ENCODE measurements around the gene SEPHS2. TPM values are rescaled to one million over a fixed set of nuclear protein-coding genes. Genes with fewer than 3 reads are reported as not detected.

SEPHS2 gene
- total and polyA plus RNA-seq, 8 donors, result 30.7 to 167 (median 43.6) TPM

- 0 to 1% (median 0%) methylated on average over 45 to 140 of the region's 140 CpGs for WGBS, 5 donors
- Histone ChIP-seq H3K27me3 (no peaks in the 10 kb centered on the region), H3K36me3 (peaks cover 1 to 42% (median 29%) of the 10 kb centered on the region in 4 donors), H3K27ac (peak overlapping the region; percentile 84 to 96 (median 94)), H3K9me3 (no peaks in the 10 kb centered on the region), H3K4me1 (peaks cover 7 to 16% (median 16%) of the 10 kb centered on the region in 4 donors), H3K4me3 (peak overlapping the region; percentile 62 to 65 (median 64))
- intact Hi-C loops (cut with DNase I; ENCODE audit: low total_unique reads), result loop anchor here (10.0 kb wide), 1 partner anchor 53 kb away; no protein-coding TSS in a partner anchor
- DNase-seq, result peak; percentile 90 to 98
- TF ChIP-seq CTCF (IDR thresholded peaks at IDR 0.05) (peak in 1 of 7 experiments; percentile 39), POLR2A (IDR thresholded peaks at IDR 0.05) (no peak), POLR2AphosphoS5 (IDR thresholded peaks at IDR 0.05) (peak; percentile 82 to 96 (median 82)), EP300 (IDR thresholded peaks at IDR 0.05) (no peak)
Observed at GRCh38 chr16:30417529-30418349, 27.9 kb downstream of the SEPHS2 start.

GRCh38 chr16:30416624-30417528, 28.8 kb downstream of the SEPHS2 start:
- WGBS, 5 donors, result 53 to 60% (median 58%) methylated on average over 17 to 18 of the region's 18 CpGs
- TF ChIP-seq CTCF (IDR thresholded peaks at IDR 0.05) (no peak), POLR2A (IDR thresholded peaks at IDR 0.05) (no peak), POLR2AphosphoS5 (IDR thresholded peaks at IDR 0.05) (no peak)
- DNase-seq, result no peak

GRCh38 chr16:30416047-30416603, 29.5 kb downstream of the SEPHS2 start:
- TF ChIP-seq EP300 (IDR thresholded peaks at IDR 0.05) (no peak), POLR2AphosphoS5 (IDR thresholded peaks at IDR 0.05) (no peak), POLR2A (IDR thresholded peaks at IDR 0.05) (no peak), CTCF (IDR thresholded peaks at IDR 0.05) (no peak)
- Histone ChIP-seq H3K27ac (peak overlapping the region in 1 of 5 donors; percentile 46), H3K9me3 (no peaks in the 10 kb centered on the region), H3K4me1 (peaks cover 7 to 16% (median 16%) of the 10 kb centered on the region in 4 donors), H3K36me3 (peaks cover 7 to 42% (median 25%) of the 10 kb centered on the region in 4 donors), H3K4me3 (no peak overlapping the region), H3K27me3 (no peaks in the 10 kb centered on the region)
- WGBS, 5 donors, result 85 to 93% (median 89%) methylated on average over 4 of the region's 4 CpGs
- intact Hi-C loops (cut with DNase I; ENCODE audit: low total_unique reads), result loop anchor here (10.0 kb wide), 1 partner anchor 51 kb away; no protein-coding TSS in a partner anchor
- DNase-seq, result no peak

More at GRCh38 chr16:30416624-30417528, 28.8 kb downstream of the SEPHS2 start:
- peaks cover 0 to 42% (median 25%) of the 10 kb centered on the region in 4 donors for H3K36me3 ChIP-seq
- peaks cover 7 to 16% (median 16%) of the 10 kb centered on the region in 4 donors for H3K4me1 ChIP-seq
- no peaks in the 10 kb centered on the region for H3K9me3 ChIP-seq
- H3K27ac ChIP-seq, result peak overlapping the region; percentile 84 to 96 (median 94)
- intact Hi-C loops (cut with DNase I; ENCODE audit: low total_unique reads), result loop anchor here (10.0 kb wide), 1 partner anchor 52 kb away; no protein-coding TSS in a partner anchor
- peak overlapping the region; percentile 62 to 65 (median 64) for H3K4me3 ChIP-seq
- no peaks in the 10 kb centered on the region for H3K27me3 ChIP-seq

All from stomach (tissue), 9 donors.